WTC11 (cell line): ENCODE data around the gene GPC1. TPM values are rescaled to one million over a fixed set of nuclear protein-coding genes. Genes with fewer than 3 reads are reported as not detected.

Experiments
- ATAC-seq: fragments of 200-7000 bp; cut with Tn5 transposase; 2 replicates; pipeline ENCODE4 v1.10.0; 2021; ENCODE audit warnings: mild to moderate bottlenecking, moderate library complexity
- CTCF ChIA-PET: fragments of 300-600 bp; sonication (Branson Sonifier 250); formaldehyde crosslinking; loops from one replicate; lab custom pipeline; 2021; ENCODE audit warnings: antibody characterized with exemption; lab: Charles Lee
- POLR2A ChIA-PET: fragments of 350-600 bp; sonication (Branson Sonifier 250); formaldehyde crosslinking; loops from one replicate; lab custom pipeline; 2021; ENCODE audit warnings: antibody characterized with exemption; lab: Charles Lee
- DNase-seq: peaks from one replicate; pipeline ENCODE4 v3.0.0; 2021; ENCODE audit warnings: low spot score
- H3K27ac Mint-ChIP-seq: 2 replicates; pipeline ENCODE4 v1.8.0; 2021; ENCODE audit warnings: mixed read lengths
- H3K27me3 Mint-ChIP-seq: 2 replicates; pipeline ENCODE4 v1.8.0; 2021; ENCODE audit warnings: low read depth, mild to moderate bottlenecking, moderate library complexity, mixed read lengths
- H3K36me3 Mint-ChIP-seq: 2 replicates; pipeline ENCODE4 v1.8.0; 2021; ENCODE audit warnings: mixed read lengths
- H3K4me1 Mint-ChIP-seq: 2 replicates; pipeline ENCODE4 v1.8.0; 2022; ENCODE audit warnings: mixed read lengths
- H3K4me3 Mint-ChIP-seq: 2 replicates; pipeline ENCODE4 v1.8.0; 2021; ENCODE audit warnings: mild to moderate bottlenecking, moderate library complexity, mixed read lengths
- H3K9me3 Mint-ChIP-seq: 2 replicates; pipeline ENCODE4 v1.8.0; 2021; ENCODE audit warnings: mixed read lengths
- AR ChIP-seq: fragments of 250-450 bp; sonication (Bioruptor Pico); IDR thresholded peaks from 2 replicates; pipeline ENCODE4 v1.9.0; 2021; ENCODE audit warnings: mild to moderate bottlenecking
- E2F1 ChIP-seq: sonication (generic); formaldehyde crosslinking; IDR thresholded peaks from 2 replicates; pipeline ENCODE4 v1.8.0; 2022; ENCODE audit warnings: mild to moderate bottlenecking, missing genetic modification reagents
- E2F5 ChIP-seq: sonication (generic); formaldehyde crosslinking; IDR thresholded peaks from 2 replicates; pipeline ENCODE4 v1.8.1; 2022; ENCODE audit warnings: mild to moderate bottlenecking, moderate library complexity, missing genetic modification reagents
- MAX ChIP-seq: sonication (generic); formaldehyde crosslinking; IDR thresholded peaks from 2 replicates; pipeline ENCODE4 v1.8.0; 2022; ENCODE audit warnings: mild to moderate bottlenecking, missing genetic modification reagents
- MLX ChIP-seq: sonication (generic); formaldehyde crosslinking; IDR thresholded peaks from 2 replicates; pipeline ENCODE4 v1.8.1; 2023; ENCODE audit warnings: mild to moderate bottlenecking, missing genetic modification reagents, moderate library complexity
- SMAD3 ChIP-seq: sonication (generic); formaldehyde crosslinking; IDR thresholded peaks from 2 replicates; pipeline ENCODE4 v1.8.0; 2022; ENCODE audit warnings: missing genetic modification reagents, mild to moderate bottlenecking, borderline replicate concordance
- SP1 ChIP-seq: sonication (generic); formaldehyde crosslinking; conservative IDR thresholded peaks from 2 replicates; pipeline ENCODE4 v1.8.1; 2022; ENCODE audit warnings: missing genetic modification reagents
- TEAD1 ChIP-seq: sonication (generic); formaldehyde crosslinking; IDR thresholded peaks from 2 replicates; pipeline ENCODE4 v1.8.0; 2022; ENCODE audit warnings: mild to moderate bottlenecking, missing genetic modification reagents
- ZNF138 ChIP-seq: sonication (generic); formaldehyde crosslinking; conservative IDR thresholded peaks from 2 replicates; pipeline ENCODE4 v1.8.1; 2022; ENCODE audit warnings: mild to moderate bottlenecking, moderate library complexity, missing genetic modification reagents
- ZNF281 ChIP-seq: sonication (generic); formaldehyde crosslinking; IDR thresholded peaks from 2 replicates; pipeline ENCODE4 v1.8.0; 2023; ENCODE audit warnings: mild to moderate bottlenecking, missing genetic modification reagents
- ZNF416 ChIP-seq: fragments of 250-450 bp; sonication (Bioruptor Pico); IDR thresholded peaks from 2 replicates; pipeline ENCODE4 v1.9.0; 2021; ENCODE audit warnings: mild to moderate bottlenecking, inconsistent platforms
- ZNF423 ChIP-seq: fragments of 250-450 bp; sonication (Bioruptor Pico); IDR thresholded peaks from 2 replicates; pipeline ENCODE4 v2.1.2; 2022; ENCODE audit warnings: mild to moderate bottlenecking, moderate library complexity
- total RNA-seq: library from RNA; stranded (reverse); gene quantifications from 3 replicates; pipeline ENCODE4 v1.2.3, GENCODE V29; 2021

GPC1 gene
- total RNA-seq, 1 experiment from 2014 or later = 41.5 TPM

GRCh38 chr2:240456447-240457222 is 21.2 kb downstream of the GPC1 start (continued):
- no peak for TF ChIP-seq E2F5 (CRISPR knock-in tag)

GRCh38 chr2:240457223-240458043 is 22.0 kb downstream of the GPC1 start:
- peak overlapping the region; percentile 57; the same call in 1 of the 2 replicates for H3K27ac Mint-ChIP-seq
- H3K9me3 Mint-ChIP-seq = no peaks in the 10 kb centered on the region
- ChIA-PET POLR2A (no interaction called here), CTCF (interaction anchor here (0.9 to 4.9 kb wide), 3 partner anchors 10 to 57 kb away, joined by 3 to 21 read pairs (median 5); no protein-coding TSS in a partner anchor)
- H3K4me3 Mint-ChIP-seq = no peak overlapping the region
- peaks cover 29% of the 10 kb centered on the region for H3K27me3 Mint-ChIP-seq
- ATAC-seq (peak; percentile 60), DNase-seq (peak; percentile 75)
- TF ChIP-seq ZNF423 (CRISPR knock-in tag) (peak; percentile 56; the same call in 1 of the 2 replicates), MAX (CRISPR knock-in tag) (peak; percentile 50; the same call in 1 of the 2 replicates), TEAD1 (peak; percentile 56; the same call in 1 of the 2 replicates), ZNF138 (CRISPR knock-in tag) (no peak)
- H3K36me3 Mint-ChIP-seq = no peaks in the 10 kb centered on the region
- peaks cover 30% of the 10 kb centered on the region for H3K4me1 Mint-ChIP-seq

- Mint-ChIP-seq H3K27ac (peak overlapping the region; percentile 57), H3K4me3 (no peak overlapping the region)
- POLR2A ChIA-PET = no interaction called here
- no peak for DNase-seq
- ATAC-seq = no peak
- TF ChIP-seq MAX (CRISPR knock-in tag) (0 out of 2 replicates have a peak, but pooled peaks have one; percentile 8), ZNF281 (CRISPR knock-in tag) (no peak)
- TF ChIP-seq, all 79 proteins: peak for 1
- CTCF ChIA-PET = interaction anchor here (0.9 to 4.9 kb wide), 3 partner anchors 9 to 56 kb away, joined by 3 to 21 read pairs (median 5); no protein-coding TSS in a partner anchor
- H3K9me3 Mint-ChIP-seq = no peaks in the 10 kb centered on the region
- no peaks in the 10 kb centered on the region for H3K36me3 Mint-ChIP-seq
- H3K4me1 Mint-ChIP-seq = peaks cover 30% of the 10 kb centered on the region
- H3K27me3 Mint-ChIP-seq = peaks cover 29% of the 10 kb centered on the region
Observed at GRCh38 chr2:240458044-240458899, 22.8 kb downstream of the GPC1 start.

GRCh38 chr2:240458900-240459391 is 23.5 kb downstream of the GPC1 start:
- Mint-ChIP-seq H3K4me3 (no peak overlapping the region), H3K27ac (no peak overlapping the region), H3K9me3 (no peaks in the 10 kb centered on the region), H3K4me1 (peaks cover 29% of the 10 kb centered on the region), H3K27me3 (peaks cover 27% of the 10 kb centered on the region), H3K36me3 (no peaks in the 10 kb centered on the region; the same call in 1 of the 2 replicates)
- POLR2A ChIA-PET = no interaction called here
- TF ChIP-seq SP1 (CRISPR knock-in tag) (no peak), ZNF416 (CRISPR knock-in tag) (no peak), AR (CRISPR knock-in tag) (no peak), E2F1 (CRISPR knock-in tag) (no peak), SMAD3 (CRISPR knock-in tag) (no peak), MLX (CRISPR knock-in tag) (no peak)
- DNase-seq (no peak), ATAC-seq (no peak)
- CTCF ChIA-PET = interaction anchor here (0.9 to 4.9 kb wide), 2 partner anchors 9 to 38 kb away, joined by 3 to 21 read pairs; no protein-coding TSS in a partner anchor
